Endometrial microvascular endothelial cells (primary cell): Measurements from ENCODE around the gene SPAG8. TPM values are rescaled to one million over a fixed set of nuclear protein-coding genes. Genes with fewer than 3 reads are reported as not detected.

Source experiments
- in situ Hi-C: cut with HindIII; loops from 2 replicates; pipeline ENCODE4 v1.10.0; 2017; ENCODE audit warnings: low sequenced_read_pairs, low pct_unique_long_range_greater_than_20kb; ENCODE audit errors: inconsistent ontology term
- total RNA-seq: library from RNA; depleted of rRNA; stranded (reverse); fragments of >200 nt; gene quantifications from one replicate; pipeline ENCODE4 v1.2.3, GENCODE V29; 2015; ENCODE audit errors: inconsistent ontology term

The SPAG8 gene, protein sequence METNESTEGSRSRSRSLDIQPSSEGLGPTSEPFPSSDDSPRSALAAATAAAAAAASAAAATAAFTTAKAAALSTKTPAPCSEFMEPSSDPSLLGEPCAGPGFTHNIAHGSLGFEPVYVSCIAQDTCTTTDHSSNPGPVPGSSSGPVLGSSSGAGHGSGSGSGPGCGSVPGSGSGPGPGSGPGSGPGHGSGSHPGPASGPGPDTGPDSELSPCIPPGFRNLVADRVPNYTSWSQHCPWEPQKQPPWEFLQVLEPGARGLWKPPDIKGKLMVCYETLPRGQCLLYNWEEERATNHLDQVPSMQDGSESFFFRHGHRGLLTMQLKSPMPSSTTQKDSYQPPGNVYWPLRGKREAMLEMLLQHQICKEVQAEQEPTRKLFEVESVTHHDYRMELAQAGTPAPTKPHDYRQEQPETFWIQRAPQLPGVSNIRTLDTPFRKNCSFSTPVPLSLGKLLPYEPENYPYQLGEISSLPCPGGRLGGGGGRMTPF
- total RNA-seq: not detected

DNA sequence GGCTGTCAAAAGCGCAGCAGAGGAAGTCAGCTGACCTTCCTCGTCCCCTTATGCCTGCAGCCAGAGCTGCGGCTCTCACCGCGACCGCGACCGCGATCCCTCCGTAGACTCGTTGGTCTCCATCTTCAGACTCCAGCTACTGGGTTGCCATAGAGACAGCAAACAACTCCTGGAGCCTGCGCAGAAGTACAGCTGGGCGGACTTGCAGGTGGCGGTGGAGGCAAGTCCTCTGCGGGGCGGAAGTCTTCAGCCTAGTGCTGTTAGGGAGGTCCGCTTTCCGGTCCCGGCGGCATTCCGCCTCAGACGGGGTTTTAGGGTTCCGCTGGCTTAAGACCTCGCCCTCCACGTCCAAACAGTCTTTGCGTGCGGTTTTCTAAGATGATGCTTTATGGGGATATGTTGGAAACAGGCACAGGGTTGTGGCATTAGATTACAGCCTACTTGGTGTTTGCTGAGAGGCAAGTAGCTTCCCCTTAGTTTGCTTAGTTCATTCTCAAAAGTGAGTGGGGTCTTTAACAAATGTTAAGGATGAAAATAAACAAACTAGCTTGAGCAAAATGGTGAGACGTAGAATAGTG is at the start of gene SPAG8:
TSS of gene SPAG8 (minus strand) at position 238 of the 578 bp plus-strand sequence. CDS start at position 123, 115 bp downstream.
- in situ Hi-C loops: loop anchor here (10.0 kb wide), 1 partner anchor 53 kb away; no protein-coding TSS in a partner anchor

DNA sequence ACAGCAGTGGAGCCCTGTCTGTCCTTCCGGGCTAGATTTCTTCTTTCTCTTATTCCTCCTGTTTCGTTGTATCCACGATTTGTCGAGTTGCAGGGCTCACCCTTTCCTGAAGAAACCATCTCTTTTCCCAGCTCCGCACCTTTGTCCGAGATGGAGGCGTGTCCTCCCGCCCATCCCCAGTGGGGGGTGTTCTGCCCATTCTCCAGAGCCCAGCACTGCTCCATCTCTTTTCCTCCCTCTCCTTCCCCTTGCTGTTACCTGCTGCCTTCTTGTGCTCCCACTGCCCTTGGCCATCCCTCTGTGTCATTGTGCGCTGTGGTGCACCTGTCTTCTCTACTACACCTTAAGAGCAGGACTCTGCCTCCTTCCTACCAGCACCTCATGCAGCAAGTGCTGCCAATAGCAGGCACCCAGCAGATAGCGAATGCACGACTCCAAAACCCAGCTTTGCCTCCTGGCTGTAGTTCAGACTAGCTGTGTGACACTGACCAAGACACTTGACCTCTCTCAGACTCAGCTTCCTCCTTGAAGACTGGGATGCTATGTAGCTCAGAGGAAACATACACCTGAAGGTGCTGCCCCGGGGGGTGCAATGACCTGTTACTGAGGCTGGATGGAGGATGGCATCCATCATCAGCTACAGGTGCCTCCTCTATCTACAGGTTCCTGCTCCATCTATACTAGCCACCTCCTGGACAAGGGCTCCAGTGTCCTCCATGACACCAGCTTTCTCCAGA is 49.3 kb upstream of the SPAG8 start:
- in situ Hi-C loops: loop anchor here (10.0 kb wide), 1 partner anchor 47 kb away; the partner anchor contains the start of genes HINT2 and SPAG8

DNA sequence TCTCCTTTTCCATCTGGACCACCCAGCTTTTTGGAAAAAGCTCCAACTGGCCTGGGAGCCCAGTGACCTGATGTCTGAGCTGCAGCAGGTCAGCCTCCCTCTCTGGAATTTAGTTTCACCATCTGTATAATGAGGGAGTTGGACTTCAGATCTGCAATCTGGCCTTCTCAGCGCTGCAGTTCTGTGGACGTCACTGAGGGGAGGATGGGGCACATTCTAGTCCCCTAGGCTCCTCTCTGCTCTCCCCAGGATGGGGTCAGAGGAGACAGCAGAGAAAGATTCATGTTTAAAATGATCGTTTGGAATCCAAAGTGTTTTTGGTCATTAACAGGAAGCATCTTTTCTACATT is 47.9 kb upstream of the SPAG8 start:
- in situ Hi-C loops: loop anchor here (10.0 kb wide), 1 partner anchor 45 kb away; the partner anchor contains the start of genes HINT2 and SPAG8

DNA sequence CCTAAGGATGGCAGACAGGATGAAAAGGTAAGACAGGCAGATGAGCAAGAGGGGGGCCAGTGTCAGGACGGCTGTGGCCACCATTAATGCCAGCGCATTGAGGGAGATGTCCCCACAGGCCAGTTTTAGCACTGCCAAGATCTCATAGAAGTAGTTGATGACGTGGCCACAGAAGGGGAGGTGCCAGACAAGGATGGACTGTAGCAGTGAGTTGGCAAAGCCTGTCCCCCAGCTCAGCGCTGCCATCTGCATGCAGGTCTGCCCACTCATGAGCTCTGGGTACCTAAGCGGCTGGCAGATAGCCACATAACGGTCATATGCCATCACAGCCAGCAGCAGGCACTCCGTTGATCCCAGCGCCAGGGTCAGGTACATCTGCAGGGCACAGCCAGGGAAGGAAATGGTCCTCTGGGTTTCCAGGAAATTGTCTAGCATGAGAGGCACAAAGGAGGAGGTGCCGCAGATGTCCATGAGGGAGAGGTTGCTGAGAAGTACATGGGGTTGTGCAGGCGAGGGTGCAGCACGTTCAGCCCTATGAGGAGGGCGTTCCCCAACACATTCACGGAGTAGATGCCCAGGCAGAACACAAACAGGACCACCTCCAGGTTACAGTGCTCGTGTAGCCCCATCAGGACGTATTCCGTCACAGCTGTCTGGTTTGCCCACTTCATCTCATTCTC is 47.4 kb upstream of the SPAG8 start:
- in situ Hi-C loops: no loop called here

DNA sequence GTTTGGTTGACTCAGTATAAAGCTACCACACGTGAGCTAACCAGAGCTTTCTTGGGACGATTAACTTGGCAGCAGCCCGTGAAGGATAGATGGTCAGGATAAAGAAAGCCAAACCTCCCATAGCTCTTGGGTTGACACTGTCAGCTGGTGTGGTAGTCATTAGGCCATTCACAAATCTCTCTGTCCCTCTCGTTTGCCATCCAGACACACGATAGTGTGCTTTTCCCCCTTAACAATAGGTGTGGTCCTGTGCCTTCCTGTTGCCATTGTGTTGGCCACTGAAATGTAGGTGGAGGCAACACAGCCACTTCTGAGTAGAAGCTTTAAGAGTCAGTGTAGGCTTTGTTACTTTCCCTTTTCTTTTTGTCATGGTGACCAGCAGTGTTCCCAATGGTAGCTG is 46.4 kb upstream of the SPAG8 start:
- in situ Hi-C loops: no loop called here

DNA sequence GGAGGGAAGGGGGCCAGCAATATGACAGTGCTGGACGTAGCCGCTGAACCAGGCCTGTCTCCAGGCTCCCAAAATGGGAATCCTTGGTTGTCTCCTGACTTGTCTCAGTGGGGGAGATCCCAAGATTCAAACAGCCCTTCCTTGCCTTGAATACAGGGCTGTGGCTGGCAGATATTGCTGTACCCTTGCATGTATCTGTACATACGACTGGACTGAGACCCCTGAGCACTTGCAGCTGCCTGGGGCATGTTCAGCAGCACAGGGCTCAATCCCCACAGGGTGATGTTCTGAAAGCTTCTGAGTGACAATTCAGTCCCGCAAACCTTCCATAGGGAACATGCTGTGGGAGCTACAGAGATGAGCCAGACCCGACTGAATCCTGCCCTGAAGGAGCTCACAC is 44.8 kb upstream of the SPAG8 start:
- in situ Hi-C loops: no loop called here

DNA sequence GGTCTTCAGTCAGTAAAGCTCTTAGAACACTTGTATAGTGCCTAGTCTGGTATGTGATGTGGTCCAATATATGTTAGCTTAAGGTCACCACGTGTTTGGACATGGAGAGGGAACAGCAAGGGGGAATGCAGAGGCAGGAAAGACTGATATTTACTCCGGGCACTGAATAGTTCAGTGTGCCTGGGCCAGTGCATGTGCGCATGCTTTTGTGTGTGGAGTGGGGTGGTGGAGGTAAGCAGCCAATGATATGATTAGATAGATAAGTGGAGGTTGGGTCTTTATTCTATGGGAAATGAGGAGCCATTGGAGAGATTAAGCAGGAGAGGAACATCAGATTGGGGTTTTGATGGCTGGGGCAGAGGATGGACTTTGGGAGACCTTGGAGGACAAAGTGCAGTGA is 44.1 kb upstream of the SPAG8 start:
- in situ Hi-C loops: no loop called here

DNA sequence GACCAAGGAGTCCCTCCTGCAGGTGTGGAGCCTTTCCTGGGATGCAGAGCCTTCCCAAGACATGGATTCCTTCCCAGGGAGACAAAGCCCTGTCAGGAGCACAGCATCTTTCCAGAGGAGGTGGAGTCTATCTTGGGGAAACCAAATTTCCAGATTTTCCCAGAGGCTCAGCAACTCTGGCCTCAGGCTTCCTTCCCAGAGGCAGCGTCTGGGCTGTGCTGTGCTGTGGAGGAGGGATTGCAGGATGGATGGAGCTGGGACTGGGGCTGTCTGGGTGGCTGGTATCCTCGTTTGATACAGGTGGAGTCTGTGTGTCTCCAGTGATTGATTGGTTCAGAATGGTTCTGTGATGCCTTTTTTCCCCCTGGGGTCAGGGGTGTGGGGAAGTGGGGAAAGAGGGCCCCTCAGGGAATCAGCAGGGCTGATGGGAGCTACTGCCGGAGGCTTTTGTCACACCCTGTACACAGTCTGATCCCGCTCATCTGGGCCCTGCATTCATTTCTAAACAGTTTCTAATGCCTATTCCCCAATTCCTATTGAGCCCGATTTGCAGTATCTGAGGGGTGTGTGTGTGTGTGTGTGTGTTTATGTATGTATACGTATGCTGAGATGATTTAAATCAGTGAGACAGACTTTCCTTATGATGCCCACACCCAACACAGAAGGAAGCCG is 42.2 kb upstream of the SPAG8 start:
- in situ Hi-C loops: no loop called here

DNA sequence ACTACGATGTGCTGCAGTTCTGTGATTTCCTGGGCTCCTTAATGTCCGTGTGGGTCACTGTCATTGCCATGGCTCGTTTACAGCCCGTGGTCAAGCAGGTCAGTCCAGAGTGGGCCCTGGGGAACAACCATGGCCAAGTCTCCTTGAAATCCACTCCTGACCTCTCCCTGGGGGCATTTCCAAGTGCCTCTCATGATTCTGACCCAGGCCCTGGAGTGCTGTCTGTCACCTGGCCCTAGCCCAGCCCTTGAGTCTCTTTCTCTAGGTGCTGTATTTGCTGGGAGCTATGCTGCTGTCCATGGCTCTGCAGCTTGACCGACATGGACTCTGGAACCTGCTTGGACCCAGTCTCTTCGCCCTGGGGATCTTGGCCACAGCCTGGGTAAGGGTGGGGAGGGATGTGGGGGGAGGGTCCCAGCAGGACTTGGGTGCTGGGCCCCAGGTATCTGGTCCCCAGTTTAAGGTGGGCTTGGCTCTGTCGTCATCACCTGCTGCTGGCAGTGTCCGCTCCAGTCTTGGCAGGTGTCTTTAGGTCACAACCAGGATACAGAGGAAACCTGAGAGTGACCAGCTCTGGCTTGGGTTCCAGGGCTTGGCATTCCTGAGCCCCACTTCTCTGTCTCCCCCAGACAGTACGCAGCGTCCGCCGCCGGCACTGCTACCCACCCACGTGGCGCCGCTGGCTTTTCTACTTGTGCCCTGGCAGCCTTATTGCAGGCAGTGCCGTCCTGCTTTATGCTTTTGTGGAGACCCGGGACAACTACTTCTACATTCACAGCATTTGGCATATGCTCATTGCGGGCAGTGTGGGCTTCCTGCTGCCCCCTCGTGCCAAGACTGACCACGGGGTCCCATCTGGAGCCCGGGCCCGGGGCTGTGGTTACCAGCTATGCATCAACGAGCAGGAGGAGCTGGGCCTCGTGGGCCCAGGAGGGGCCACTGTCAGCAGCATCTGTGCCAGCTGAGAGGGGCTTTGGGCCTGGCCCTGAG is 41.1 kb upstream of the SPAG8 start:
- in situ Hi-C loops: no loop called here

DNA sequence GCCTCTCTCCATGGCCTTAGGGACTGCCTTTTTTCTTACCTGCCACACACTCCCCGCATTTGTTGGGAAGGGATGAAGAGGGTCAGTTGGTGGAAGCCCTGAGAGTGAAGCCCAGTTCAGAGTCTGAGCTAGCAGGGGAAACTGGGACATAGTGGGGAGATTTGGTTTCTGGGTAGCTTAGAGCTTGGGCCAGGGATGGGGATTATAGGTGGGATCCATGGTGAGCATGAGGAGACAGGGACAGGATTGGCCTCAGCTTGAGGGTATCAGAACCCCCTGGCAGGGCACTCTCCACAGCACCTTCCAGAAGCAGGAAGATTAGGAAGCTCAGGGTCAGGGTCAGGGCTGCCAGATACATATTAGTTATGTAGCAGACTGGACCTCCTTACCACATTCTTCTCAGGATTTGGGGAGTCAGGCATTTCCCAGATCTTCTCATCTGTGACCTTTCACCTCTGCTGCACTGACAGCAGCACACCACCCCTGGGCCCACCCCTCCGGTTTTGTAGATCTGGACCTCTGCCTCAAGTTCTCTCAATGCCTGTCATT is 40.3 kb upstream of the SPAG8 start:
- in situ Hi-C loops: no loop called here

DNA sequence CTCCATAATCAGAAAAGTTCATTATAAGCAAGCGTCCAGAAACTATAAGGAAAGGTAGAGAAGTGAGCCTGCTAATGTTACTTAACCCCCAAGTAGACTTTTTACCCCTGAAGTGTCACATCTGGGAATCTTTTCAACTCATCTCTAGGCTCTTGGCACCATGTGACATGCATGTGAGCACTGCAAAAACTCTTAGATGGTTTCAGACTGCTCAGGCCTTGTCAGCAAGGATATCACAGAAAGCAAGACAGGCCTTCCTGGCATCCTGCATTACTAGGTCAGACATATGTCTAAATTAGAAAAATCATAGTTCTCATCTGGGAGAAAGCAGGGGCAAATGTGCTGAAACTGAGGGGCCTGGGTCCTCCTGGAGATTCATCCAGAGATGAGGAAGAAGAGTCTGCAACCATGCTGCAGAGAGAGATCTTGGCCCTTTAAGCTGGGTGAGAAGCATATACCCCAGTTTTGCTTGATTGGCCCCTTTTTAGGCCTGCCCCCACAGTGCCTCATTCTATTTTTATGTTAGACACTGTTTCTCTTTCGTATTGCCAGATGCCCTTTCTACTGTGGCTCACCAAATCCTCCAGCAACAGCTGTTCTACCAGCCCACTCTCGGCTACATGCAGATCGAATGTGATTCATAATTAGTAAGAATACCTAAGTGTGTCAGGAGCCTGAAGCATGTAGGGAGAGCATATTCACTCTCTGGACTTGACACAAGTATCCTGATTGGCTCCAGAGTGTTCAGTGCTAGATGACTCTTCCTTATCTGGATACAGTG is 35.9 kb upstream of the SPAG8 start:
- in situ Hi-C loops: no loop called here

DNA sequence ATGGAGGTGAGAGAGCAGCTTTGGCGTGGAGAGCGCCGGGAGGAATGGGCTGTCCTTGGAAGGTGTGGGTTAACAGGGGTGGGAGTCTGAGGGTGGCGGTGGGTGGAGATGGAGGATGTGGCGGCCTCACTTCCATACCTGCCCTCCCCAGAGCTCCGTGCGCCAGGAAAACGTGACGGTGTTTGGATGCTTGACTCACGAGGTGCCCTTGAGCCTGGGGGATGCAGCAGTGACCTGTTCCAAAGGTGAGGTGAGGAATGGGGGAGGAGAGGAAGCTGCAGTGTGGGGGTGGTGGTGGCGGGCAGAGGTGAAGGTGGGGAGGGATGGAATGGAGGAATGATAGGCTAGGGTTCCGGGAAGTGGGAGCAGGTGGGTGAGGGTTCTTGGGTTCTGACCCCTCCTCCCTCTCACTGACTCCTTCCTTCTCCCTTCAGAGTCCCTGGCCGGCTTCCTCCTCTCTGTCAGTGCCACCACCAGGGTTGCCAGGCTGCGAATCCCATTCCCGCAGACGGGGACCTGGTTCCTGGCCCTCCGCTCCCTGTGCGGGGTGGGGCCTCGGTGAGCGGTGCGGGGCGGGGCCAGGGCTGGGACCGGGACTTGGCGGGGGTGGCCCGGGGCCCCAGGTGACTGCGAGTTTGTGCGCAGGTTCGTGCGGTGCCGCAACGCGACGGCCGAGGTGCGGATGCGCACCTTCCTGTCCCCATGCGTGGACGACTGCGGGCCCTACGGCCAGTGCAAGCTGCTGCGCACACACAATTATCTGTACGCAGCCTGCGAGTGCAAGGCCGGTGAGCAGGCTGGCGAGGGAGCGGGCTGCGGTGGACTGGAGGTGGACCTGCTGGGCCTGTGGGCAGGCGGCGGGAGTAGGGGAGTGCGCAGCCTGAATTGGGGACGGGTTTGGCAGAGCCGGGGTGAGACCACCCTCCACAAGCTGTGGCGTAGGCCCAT is 34.0 kb upstream of the SPAG8 start:
- in situ Hi-C loops: no loop called here

DNA sequence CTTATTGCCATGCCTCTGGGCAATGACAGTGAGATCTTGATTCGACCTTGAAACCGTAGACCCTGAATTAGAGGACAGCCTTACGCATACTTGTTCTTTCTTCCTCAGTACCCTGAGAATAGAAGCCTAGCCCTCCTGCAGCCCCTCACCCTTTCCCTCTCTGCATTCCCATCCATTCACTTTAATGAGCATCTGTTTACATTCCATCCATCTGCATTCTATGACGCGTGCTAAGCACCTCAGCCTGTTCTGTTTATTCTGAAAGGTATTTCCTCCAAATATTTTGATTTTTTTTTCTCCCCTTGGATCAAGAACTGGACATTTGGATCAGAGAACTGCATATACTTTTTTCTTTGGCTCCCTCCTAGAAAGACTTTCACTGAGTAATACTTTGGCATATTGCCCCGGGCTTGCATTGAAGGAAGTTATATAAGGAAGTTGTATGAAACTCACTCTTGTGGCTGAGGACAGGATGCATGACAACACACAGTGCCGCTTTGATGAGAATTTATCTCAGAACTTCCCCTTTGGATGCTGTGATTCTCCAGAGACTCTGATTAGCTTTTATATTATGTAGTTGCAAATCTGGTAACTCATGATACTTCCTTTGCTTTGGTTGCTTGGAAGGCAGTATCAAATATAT is 32.7 kb upstream of the SPAG8 start:
- in situ Hi-C loops: no loop called here

DNA sequence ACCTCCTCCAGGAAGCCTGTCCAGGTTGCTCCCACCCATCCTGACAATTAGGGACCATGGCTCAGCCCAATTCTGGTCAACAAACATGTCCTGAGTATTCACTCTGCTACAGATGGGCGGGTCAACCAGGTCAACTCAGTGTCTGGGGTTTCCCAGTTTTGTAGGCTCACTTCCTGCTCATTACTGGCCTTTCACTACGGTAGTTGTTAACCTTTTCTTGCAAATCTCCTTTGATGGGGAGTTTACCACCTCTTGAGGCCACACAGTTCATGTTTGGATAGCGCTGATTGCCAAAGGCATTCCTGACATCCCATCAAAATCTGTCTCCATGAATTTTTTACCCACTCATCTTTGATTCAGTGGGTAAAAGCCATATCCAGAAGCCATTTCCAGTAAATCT is 30.7 kb upstream of the SPAG8 start:
- in situ Hi-C loops: no loop called here
